Measurements from ENCODE around the gene SNRPA1.
"Not testable (repeated sequence)": the region's sequence is repeated elsewhere in the genome, so short reads cannot be mapped to it uniquely, and the experiment has no call there.

SNRPA1 gene

DNA sequence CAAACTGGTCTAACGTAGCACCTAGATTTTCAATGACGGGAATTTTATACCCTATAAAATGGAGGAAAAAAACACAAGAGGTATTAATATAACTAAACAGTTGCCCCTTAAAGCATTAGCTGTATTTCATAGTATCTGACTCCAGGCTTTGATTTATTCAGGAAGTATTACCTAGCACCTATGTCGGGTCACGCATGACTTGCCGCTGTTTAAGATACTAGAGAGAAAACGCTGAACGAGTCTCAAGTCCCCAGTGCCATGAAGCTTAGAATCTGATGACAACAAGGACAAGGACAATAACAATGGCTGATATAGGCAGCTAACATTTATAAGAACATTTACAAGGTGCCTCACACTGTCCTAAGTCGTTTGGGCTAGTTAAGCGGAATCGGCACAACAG, 1.9 kb downstream of the SNRPA1 start:
- DNase-seq = no peak

DNA sequence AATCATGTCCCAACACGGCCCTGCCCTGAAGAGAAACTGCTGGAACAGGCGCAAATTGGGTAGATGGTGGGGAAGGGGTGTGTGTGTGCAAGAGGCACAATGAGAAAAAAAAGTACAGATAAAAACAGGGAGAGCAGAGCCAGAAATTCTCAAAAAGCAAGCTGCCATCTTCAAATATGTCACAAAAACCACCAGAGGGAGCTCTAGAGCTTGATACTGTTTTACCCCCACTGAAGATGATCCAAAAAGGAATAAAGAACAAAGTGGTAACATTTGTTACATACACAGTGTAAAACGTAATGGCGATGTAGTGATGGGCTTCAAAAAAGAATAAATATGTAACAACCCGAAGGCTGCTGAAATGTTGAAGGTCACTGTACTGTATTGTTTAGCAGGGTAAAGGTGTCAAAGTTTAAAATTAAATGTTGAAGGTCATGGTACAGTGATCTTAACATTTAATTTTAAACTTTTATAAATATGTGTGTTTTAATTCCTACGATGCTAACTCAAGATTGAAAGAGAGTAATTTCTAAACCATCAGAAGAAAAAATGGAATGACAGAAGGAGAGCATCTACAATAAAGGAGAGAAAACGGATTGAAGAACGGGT, 6.0 kb downstream of the SNRPA1 start:
- peak in 4 of 6 experiments; percentile 2 to 71 (median 49) for DNase-seq

DNA sequence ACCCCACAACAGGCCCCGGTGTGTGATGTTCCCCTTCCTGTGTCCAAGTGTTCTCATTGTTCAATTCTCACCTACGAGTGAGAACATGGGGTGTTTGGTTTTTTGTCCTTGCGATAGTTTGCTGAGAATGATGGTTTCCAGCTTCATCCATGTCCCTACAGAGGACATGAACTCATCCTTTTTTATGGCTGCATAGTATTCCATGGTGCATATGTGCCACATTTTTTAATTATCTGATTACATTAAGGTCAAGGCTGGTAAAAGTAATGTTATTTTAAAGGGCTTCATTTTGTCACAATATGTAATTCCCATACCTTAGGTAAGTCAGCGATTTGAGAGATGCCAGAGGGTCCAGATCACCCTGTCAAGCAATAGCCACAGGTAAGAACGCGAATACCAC, 7.7 kb downstream of the SNRPA1 start:
- DNase-seq = not testable (repeated sequence)

DNA sequence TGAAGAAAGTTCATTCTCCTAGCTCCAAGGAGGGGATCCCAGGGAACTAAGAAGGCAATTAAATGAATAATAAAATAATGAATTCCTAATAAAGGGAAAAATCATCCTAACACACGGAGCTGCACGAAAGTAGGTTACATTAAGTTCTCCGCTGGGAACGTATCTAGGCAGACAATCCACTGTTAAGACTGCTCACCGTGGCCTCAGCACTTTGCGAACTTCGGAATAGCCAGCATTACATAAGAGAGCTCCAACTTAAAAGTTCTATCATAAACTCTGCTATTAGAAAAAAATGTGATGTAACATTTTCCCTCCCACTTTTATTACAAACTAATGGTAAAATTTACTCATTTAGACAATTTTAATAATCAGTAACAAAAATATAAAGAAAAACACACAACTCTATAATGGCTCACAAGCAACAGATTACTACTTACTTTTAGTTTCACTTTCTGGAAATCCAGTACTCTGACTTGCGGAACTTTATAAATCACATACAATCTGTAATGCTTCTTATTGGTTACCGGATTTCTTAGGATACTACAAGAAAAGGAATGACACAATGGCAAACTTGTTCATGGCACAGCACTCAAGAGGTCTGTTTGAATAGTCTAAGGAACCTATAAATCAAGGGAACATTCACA, 8.5 kb downstream of the SNRPA1 start:
- no peak for DNase-seq

DNA sequence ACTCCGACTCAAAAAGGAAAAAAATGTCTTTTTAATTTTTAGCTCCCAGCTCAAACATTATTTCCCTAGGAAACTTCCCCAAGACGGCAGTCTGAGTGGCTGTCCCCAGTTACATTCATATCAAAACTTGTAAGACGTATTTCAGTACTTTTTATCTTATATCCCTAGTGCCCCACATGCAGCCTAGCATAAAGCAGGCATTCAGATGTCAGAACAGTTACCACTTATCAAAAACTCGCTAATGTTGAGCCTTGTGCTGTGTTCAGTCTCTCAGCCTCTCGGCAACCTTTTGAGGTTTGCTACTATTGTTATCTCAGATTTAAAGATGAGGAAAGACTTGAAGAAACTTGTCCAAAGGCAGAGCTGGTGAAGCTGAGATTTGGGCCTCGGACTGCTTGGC, 11.1 kb downstream of the SNRPA1 start:
- DNase-seq = no peak

DNA sequence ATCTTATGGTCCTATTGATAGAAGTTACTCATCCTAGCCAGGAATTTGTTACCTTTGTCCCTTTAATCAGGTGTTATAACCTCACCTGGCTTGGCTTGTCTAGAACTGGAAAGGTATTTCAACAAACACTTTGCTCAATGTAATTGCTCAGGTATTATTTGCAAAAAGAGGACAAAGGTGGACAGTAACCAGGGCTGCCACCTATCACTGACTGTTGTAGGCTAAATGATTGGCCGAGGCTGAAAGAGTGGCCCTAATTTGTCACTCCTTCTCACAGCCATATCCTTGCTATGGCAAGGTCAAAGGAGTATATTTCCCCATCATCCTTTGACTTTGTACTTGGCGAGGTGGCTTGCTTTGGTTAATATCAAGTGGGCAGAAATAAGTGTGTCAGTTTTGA, 15.0 kb downstream of the SNRPA1 start:
- no peak for DNase-seq

DNA sequence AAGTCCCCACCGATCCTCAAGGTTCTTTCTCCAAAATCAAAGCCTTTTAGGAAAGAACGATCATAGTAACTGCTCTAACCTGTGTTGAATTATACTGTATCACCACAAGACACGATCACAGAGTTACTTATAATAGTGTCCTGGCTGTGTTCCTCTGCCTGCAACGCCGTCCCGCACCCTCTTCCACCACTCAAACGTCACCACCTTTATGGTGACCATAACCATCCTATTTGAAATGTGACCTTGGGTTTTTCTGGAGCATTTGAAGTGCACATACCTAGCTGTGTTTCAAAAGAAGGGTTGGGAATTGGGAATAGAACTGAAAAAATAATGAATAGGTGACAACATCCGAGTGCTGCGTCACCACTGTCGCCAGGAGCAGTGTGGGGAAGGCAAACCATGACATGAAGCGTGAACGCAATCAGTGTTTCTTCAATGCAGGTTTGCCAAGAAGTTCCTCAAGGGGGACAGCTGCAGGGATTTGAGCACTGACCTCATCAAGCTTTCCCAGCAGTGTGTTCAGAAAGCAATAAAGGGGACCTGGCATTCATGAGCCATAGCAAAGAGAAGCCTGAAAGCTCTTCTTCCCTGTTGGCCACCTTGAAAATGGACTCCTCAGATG, 17.0 kb downstream of the SNRPA1 start:
- no peak for DNase-seq

DNA sequence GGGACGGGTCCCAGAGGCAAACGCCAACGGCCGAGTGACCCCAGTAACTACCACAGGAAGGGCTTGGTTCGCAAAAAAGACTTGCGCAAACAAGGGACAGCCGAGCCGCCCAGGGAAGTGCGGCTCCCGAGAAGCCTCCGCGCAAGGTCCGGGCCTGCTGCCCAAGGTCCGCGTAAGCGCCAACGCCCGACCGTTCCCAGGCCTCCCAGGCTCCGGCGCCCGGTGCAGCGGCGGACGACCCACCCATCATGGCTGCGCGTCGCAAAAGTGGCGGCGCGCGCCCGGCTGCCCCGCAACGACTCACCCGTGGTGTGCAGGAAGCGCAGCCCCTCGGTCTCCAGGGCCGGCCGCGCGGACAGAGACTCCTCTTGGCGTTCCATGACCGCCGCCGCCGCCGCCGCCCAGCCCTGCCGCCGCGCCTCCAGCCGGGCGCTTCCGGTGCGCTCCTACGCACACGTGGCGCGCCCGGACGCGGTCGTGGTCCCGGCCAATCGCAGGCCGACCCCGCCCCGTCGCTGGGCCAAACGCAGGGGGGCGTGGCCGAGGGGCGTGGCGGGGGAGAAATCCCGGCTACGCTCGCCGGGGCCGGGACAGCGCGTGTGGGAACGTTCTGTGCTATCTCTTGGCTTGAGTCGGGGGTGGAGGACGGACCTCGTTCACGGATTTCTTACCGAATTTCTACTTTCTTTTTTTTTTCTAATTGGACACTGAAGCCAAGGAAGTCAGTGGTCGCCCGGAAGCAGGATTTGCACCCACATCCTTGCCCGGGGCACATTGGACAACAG, 17.8 kb downstream of the SNRPA1 start, which contains the start of gene SELENOS:
Gene SELENOS (minus strand): TSS at position 448 of the 785 bp plus-strand sequence. CDS start 68 bp downstream, at position 380.
- DNase-seq = peak; percentile 55 to 83 (median 80)

DNA sequence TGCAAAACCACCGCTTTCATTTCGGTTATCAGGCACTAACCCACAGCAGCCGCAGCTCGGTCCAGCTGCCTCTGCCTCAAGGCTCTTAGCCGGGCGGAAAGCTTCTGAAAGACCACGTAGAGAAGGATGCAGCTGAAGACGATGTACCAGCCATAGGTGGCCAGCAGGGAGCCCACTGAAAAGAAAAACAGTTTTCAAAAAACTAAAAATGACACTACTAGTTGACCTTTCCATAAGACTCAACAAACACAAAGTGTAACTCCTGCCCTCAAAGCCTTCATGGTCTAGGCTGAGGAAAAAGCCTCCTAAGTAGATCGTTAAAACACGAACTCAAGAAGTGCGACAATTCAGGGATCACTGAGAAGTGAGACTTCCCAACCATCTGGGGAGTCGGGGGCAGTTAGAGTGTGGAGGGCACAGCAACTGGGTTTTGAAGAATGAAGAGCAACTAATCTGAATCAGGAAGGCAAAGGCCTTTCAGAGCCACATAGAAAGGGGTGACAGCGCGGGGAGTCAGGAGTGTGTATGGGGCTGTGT, 18.5 kb downstream of the SNRPA1 start:
- DNase-seq = no peak

DNA sequence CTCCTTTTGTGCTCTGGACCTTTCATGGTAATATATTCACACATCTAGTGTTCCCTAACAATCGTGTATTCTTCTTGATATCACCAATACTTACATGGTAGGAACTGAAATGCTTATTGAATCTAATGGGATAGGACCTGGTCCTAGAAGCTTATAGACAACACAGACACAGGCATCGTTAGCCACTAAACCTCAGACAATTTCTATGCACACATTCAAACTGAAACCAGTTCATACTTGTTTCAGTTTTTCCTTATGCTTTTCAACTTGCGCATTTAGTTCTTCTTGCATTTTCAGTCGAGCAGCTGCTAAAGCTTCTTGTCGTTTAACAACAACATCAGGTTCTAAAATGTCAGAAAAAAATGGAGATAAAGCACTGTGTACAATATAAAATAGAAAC, 20.0 kb downstream of the SNRPA1 start:
- no peak for DNase-seq

DNA sequence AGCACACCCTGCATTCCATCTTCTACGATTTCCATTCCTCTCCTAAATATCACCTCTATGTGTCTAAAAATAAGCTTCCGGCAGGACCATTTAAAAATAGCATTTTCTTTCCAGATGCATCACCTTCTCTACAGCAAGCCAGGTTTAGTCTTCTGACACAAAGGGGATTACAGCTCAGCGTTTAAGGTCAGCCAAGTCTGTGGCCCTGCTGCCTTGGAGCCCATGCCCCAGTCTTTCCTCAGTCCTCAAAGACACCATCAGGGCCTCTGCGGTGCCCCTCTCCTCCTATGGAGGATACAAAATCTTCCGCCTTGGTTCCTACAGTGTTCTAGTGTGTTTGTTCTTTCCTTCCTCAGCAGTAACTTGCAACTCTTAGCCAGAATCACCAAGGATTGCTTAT, 21.5 kb downstream of the SNRPA1 start:
- DNase-seq = no peak

DNA sequence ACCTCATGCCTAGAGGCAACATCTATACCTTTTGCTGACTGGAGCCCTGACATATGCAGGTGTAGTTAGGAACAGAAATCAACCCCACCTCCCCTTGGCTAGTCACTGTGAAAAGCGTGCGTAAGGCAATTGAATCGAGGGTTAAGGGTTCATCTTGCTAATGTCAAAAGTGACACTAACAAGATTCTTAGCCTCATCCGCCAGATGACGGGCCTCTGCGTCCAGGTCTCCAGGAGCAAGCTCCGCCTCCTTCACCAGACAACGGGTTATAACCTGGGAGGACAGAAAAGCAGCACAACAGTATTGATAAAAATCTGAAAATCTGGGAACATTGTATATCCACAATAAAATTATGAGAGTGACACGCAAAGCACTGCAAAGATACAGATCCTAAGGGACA, 22.5 kb downstream of the SNRPA1 start:
- no peak for DNase-seq

DNA sequence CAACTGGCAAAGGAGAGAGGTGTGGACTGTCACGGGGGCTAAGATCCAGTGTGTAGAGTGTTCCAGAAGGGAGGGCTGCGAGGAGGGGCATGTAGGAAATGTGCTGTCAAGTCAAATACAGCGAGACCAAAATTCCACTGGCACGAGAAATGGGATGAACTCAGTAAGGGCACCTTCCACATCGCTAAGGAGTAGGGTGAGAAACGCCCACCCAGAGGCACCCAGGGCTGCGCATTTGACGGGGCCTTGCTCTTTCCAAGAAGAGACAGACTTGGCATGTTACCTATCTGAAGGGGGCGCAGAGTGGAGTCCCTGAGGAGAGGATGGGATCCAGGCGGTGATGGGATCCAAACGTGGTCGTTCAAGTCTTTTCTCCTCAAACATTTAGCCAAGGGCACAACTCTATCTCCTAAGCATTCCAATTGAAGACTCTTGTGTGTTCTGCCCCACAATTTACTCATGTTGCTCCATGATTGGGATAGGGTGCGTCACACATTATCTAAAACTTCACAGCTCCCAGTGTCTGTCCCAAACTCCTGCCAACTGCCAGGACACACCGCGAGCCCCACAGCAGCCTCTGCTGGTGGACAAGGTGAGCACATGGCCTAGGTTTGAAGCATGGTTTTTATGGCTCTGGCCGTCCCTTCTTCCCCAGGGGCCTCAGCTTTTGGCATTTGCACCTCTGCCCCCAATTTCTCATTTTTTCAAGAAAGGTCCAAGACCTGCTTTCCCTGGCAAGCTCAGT, 25.4 kb downstream of the SNRPA1 start:
- no peak for DNase-seq

DNA sequence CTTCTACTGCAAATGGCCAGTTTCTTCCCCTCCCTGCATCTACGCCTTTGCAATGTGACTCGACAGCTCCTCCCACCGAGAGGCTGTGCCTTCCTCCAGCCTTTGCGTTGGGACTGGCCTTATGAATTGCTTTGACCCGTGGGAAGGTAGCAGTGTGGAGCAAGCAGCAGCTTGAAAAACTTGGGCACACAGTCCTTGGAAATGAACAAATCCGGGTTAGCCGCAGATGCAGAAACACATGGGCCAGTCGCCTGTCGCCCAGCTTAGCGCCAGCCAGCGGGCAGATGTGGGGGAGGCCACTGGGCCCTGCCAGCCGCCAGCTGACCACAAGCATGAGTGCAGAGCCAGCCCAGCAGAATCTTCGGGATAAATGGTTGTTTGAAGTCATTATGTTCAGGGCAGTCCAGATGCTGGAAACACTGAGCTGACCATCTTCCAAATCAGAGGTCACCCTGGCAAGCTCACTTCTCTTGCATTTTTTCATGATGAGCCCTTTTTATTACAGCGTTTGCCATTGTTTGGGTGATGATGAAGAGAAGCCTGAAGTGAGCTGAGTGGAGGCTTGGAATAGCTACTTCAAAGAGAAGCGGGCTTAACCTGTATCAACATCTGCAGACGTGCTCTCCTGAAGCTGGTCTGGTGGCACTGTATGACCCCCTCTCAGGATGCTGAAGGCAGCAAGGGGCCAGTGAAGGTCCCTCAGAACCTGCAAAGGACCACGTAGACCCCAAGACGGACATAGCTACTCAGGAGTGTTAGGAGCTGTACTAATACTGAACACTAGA, 27.5 kb downstream of the SNRPA1 start:
- DNase-seq = no peak

DNA sequence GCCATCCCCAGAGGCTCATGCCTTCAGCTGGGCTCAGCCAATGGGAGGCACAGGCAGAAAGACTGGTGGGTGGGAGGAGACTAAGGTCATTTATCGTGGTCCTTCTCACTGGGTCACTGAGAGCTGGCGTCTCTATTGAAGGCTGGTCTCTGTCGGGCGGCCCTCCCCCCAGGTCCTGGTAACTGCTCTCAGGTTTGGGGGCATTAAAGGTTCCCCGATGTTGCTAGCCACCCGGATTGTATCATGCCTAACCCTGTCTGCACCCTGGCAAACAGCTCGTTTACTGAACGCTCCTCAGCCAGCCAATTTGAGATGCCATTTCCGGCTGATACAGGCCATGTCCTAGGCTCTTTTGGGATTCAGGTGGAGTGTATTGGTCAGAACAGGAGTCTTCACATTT, 28.3 kb downstream of the SNRPA1 start:
- no peak for DNase-seq

DNA sequence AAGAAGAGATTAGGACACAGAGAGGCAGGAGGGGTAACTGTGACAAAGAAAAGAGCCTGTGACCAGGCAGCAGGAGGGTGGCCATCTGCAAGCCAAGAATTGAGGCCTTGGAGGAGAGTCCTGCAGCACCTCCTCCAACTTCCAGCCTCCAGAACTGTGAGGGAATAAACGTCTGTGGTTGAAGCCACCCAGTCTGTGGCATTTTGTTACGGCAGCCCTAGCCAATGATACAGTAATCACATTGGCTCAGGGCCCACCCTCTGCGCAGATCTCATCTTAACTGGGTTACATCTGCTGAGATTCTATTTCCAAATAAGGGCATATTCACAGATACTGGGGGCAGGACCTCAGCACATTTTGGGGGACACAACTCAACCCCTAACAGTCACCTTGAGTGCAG, 29.0 kb downstream of the SNRPA1 start:
- DNase-seq = no peak

DNA sequence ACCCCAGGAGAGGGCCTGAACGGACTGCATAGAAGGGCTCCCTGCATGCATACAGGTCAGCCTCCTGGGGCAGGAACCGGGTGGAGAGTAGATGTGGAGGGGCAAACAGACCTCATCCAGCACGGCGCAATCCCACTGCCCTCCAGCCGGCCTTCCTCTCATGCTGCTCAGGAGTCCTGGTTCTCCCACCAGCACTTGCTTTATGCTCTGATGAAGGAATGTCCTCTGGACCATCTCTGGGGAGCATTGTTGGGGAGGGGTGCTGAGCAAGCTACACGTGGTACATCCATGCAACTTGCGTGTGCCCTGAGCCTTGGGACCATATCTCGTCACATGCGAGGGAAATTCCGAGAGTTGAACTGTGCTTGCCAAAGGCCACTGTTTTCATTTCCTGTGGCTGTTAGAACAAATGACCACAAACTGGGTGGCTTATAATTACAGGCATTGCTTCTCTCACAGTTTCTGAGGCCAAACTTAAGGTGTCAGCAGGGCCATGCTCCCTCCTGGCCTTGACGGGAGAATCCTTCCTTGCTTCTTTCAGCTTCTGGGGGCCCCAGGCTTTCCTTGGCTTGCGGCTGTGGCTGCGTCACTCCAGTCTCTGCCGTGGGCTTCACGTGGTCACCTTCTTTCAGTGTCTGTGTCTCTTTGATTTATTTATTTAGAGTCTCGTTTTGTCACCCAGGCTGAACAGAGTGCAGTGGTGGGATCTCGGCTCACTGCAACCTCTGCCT, 30.0 kb downstream of the SNRPA1 start:
- no peak for DNase-seq

DNA sequence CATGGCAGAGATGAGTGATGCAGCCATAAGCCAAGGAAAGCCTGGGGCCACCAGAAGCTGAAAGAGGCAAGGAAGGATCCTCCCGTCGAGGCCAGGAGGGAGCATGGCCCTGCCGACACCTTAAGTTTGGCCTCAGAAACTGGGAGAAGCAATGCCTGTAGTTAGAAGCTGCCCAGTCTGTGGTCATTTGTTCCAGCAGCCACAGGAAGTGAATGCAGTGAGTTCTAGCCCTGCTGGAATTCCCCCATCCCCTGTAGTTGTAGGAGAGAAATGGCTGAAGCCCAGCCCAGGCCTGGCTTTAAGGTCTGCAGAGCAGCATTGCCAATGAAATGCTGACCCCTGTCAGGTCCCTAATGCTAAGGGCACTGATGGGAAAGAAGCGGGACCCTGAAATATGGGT, 31.0 kb downstream of the SNRPA1 start:
- DNase-seq = no peak

DNA sequence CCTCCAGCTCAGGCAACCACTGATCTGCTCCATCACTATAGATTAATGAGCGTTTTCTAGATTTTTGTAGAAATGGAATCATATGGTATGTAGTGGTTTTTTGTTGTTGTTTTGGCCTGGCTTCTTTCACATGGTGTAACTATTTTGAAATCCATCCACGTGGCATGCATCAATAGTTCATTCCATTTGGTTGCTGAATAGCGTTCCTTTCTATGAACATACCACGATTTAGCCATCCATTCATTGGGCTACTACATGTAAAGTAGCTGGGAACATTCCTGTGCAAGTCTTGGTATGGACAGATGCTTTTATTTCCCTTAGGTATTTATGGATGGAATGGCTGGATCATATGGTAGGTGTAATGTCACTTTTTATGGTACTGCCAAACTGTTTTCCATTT, 32.5 kb downstream of the SNRPA1 start:
- no peak for DNase-seq

DNA sequence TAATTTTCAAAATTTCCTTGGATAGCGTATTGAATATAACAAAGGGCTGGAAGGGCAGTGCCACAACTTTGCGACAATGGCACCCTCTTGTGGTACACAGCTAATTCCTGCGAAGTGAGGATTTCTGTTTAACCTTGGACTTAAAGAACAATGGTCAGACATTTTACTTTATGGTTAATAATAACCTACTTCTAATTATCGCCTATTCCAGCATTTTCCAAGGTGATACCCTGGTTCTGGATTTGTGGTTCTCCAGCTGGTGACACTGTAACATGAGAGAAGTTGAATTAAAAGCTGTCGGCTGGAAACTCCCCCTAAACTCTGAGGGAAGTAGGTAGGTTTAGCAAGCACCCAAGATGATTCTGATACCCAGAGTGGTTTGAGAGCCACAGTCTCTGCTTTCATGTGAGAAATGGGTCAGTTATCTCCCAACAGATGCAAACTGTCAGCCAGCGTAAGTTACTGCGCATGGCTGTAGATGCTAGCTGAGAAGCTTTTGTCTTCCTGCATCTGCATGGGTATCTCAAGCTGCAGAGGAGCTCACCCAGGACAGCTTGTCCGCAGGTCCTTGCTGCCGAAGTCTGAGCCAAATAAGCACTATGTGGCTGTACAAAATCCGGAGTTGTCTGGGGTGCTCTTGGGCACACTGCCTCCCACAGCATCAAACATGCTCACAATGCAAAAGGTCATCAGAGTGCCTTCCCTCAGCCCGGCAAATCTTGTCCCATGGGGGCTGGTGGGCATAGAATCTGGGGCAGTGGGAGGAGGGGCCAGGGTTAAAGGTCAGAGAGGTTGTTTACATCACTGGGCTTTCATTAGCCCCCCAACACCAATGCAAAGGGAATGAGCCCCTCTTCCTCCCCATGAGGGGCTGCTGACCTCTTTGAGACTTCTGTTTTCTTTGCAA, 36.6 kb downstream of the SNRPA1 start:
- peak in 4 of 6 experiments; percentile 24 to 72 (median 42) for DNase-seq
